NCI-H524 treated with DMSO at 0.1 percent for 48 hours (cell line): ENCODE measurements around the gene EMILIN3.

Source experiments
- DNase-seq: peaks from one replicate; lab custom pipeline; 2025; lab: John Stamatoyannopoulos, UW

EMILIN3 gene

DNA sequence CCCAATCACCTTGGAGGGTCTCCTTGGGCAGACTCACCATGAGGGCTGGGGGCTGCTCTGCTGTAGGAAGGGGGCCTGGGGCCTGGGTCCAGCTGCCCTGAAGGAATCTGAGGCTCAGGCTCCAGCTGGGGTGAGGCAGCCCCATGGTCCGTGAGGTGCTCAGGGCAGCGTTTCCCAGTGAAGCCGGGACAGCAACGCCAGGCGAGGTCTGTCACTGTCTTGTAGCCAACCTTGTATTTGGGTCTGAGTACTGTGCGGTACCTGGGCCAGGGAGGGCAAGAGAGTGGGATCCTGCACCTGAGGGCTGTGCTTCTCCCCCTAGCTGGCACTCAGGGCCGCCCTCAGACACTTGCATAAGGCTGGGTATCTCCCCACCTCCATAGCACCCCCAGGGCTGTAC, 3.0 kb downstream of the EMILIN3 start:
- no peak for DNase-seq

DNA sequence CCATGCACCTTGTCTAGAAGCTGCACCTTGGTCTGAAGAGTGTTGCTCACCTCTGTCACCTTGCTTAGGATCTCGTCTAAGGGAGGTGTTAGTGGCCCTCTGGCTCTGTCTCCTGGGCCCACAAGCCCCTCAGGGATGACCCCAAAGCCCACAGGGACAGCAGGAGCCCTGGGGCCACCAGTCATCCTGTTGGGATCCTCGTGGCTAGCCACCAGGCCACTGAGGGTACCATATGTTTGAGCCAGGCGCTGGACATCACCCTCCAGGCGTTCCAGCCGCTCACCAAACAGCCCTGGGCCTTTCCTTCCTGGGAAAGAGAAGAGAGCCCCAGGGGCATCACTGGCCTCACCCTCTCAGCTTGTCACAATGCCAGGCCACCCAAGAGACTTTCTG, 3.9 kb downstream of the EMILIN3 start:
- no peak for DNase-seq

DNA sequence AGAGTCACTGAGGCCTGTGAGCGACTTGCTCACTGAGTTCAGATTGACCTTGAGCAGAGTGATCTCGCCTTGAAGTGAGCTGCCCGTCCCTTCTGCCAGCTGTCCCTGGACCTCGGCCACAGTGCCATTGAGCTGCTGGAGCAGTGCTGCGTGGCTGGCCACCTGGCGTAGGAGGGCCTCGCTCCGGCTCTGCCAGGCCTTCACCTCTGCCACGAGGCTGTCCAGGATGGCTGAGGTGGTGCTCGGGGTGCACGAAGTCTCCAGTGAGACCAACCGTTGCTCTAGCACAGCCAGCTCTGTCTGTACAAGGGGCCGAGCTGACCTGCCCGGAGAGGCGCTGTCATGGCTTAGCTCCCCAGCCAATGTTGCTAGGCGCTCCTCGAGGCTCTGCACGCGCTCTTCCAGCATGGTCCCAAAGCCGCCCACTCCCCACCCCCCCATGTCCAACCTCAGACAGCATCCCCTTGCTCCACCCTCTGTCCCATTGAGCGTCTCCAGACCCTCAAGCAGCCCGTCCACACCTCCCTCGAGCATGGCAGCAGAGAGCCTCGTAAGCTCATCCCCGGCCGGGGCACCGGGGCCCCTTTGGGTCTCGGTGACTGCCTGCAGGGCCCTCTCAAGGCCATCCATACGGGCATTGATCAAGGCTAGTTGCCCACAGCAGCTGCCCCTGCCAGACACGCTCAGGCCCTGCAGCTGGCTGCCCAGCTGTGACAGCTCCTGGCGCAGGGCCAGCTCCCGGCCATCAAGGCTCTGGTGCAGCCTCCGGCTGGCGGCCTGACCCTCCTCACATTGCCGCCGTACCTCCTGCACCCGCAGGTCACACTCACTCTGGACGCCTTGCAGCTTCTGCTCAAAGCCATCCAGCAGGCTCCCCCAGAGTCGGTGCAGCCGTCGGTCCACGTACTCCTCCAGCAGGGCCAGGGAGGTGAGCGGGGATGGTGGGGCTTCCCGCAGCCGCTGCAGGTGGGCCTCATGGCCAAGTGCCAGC, 4.6 kb downstream of the EMILIN3 start:
- DNase-seq = no peak

DNA sequence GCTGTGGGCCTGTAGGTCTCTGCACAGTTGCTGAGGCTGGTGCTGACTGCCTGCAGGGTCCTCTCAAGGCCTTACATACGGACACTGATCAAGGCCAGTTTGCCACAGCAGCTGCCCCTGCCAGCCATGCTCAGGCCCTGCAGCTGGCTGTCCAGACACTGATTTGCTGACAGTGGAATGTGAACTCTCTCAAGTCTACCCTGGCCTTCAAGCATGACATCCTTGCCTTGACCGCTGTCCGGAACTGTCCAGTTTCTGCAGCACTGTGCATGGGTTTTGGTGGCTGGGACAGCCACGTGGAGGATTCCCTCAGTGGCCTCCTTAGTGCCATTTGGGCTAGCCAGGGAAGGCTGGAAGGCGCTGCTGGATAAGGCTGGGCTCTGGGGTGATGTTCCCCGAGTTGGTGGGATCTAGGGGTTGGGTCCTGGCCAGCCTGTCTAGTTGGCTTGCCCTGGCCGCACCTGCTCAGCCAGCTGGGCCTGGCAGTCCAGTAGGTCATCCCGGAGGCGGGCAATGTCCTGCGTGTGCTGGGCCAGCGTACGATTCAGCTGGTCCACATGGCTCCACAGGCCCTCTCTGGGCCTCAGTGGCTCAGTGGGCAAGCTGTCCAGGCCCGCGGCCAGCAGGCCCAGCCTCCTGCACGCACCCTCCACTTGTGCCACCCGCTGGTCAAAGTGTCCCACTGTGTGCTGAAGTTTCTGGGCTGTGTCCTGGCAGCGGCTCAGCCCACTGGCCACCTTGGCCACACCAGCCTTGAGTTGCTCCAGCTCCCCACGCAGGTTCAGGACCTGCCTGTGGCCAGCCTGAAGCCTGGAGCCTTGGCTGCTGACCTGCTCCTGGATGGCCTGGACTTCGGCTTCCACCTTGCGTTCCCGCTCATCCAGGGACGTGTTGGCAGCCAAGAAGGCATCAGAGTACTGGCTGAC, 5.5 kb downstream of the EMILIN3 start:
- no peak for DNase-seq

DNA sequence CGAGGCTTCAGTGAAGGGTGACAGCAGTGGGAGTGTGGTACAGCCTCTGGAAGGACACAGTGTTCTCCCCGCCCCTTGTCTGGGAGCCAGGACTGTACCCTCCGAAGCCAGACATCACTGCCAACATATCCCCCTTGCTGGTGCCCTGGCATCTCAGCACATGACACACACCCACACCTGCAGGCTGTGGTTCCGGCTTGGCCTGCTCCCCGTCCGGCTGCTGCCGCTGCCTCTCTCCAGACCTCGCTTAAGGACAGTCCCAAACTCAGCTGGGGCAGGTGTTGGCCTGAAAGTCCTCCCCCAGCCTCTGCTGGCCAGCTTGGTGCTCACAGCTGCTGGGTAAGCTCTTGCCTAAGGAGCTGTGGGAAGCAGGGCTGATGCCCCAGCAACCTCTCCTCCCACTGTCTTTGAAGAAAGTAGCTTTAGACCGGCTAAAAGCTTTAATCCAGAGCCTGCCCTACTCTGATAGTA, 7.0 kb downstream of the EMILIN3 start:
- DNase-seq = no peak

GRCh38 chr20:41358717-41359116, 7.9 kb downstream of the EMILIN3 start:
- no peak for DNase-seq

- no peak for DNase-seq
These were observed 8.4 kb downstream of the EMILIN3 start for GRCh38 chr20:41358230-41358629.

DNA sequence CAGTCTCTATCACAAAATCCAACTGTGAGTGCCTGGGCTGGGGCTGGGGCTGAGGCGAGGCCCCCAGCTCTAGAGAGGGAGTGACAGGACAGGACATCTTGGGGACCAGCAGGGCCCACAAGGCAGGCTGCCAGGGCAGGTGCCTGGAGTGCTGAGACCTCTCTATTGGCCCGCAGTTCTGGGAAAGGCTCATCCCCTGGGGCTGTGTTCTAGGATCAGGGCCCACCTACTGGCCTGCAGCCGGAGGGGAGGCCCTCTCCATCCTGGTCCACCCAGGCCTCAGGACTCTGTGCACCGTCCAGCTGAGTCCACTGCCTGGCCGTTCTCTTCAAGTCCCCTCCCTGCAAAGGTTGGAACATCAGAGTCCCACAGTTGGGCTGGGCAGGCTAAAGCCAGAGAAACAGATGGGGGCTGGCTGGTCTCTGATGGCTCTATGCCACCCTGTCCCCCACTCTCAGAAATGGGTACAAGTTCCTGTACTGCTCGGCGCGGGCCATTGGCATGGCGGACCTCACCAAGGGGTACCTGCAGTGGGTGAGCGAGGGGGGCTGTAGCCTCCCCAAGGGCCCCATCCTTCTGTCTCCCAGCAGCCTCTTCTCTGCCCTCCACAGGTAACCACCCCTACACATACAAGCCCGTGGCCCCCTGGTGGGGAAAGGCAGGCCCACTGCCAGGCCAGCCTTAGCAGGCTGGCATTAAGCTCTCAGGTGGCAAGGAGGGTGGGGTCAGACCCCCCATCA, 9.0 kb downstream of the EMILIN3 start:
- DNase-seq = no peak

DNA sequence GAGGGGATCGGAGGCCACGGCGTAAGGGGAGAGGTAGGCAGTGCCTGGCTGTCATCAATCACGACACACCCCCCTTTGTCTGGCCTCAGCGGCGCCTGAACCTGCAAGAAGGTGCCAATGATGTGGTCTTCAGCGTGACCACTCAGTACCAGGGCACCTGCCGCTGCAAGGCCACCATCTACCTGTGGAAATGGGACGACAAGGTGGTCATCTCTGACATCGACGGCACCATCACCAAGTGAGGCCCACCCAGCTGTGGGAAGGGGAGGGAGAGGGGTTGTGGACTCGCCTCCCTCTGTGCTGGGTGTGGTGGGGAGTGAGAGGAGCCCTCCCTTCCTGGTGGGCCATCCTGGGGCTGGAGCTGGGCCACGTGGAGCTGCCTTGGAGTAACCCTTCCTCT, 9.7 kb downstream of the EMILIN3 start:
- DNase-seq = no peak

- no peak for DNase-seq
These were observed 10.9 kb downstream of the EMILIN3 start for GRCh38 chr20:41355598-41356203.

GRCh38 chr20:41355192-41355591, 11.4 kb downstream of the EMILIN3 start:
- DNase-seq = no peak

DNA sequence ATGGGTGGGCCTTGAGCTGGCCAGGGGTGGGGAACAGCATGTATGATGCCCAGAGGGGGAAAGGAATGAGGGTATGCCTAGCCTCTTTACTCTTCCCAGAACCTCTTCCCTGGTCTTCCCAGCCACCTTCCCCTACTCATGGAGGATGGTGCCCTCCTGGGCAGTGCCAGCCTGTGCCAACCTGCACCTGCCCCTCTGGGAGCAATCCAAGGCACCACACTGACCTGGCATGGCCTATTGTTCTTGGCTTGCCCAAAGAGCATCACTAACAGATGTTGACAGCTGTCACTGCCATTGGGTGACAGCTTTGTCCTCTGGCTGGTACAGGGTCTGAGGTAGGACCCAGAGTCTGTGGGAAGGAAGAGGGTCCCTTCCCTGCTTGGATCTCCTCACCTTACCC, 13.1 kb downstream of the EMILIN3 start:
- no peak for DNase-seq

- DNase-seq = no peak
These were observed 14.0 kb downstream of the EMILIN3 start for GRCh38 chr20:41352666-41353065.

DNA sequence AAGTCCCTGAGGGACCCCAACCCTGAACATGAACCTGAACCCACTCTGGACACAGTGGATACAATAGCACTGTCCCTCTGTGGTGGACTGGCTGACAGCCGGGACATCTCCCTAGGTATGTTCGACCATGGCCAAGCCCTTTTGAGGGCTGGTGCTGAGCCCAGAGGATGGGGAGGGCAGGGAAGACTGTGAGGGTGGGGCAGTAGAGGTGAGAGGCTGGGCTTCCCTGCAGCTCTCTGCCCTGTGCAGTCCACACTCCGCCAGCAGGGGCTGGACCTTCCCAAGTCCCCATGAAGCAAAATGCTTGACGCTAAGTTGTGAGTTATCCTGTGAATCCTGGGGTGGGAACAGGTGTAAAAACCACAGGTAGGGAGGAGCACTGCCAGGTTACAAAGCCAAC, 14.5 kb downstream of the EMILIN3 start:
- no peak for DNase-seq

- no peak for DNase-seq
These were observed 16.1 kb downstream of the EMILIN3 start for GRCh38 chr20:41350408-41350962.

GRCh38 chr20:41349943-41350342, 16.7 kb downstream of the EMILIN3 start:
- DNase-seq = no peak

GRCh38 chr20:41349266-41349665, 17.4 kb downstream of the EMILIN3 start:
- DNase-seq = no peak

DNA sequence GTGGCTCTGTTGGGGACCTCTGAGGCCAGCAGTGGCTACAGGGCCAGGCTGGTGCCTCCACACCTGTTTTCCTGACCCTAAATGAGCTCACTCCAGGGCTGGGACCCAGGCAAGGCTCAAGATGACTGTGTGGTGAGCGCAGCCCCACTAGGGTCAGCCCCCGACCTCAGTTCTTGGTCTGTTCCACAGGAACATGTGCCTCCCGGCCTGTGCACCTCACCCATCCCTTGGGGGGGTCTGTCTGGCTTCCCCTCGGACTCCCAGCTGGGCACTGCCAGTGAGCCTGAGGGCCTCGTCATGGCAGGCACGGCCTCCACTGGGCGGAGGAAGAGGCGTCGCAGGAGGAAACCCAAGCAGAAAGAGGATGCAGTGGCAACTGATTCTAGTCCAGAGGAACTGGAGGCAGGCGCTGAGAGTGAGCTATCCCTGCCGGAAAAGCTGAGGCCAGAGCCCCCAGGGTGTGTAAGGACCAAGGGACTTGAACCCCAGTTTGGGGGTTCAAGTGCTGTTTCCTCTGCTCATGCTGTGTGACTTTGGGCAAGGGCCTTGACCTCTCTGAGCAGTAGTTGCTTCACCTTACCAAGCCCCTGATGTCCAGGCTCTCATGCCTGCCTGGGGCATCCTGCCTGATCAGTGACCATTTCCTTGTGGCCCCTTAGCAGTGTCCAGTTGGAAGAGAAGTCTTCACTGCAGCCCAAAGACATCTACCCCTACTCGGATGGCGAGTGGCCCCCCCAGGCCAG, 18.0 kb downstream of the EMILIN3 start:
- DNase-seq = no peak

DNA sequence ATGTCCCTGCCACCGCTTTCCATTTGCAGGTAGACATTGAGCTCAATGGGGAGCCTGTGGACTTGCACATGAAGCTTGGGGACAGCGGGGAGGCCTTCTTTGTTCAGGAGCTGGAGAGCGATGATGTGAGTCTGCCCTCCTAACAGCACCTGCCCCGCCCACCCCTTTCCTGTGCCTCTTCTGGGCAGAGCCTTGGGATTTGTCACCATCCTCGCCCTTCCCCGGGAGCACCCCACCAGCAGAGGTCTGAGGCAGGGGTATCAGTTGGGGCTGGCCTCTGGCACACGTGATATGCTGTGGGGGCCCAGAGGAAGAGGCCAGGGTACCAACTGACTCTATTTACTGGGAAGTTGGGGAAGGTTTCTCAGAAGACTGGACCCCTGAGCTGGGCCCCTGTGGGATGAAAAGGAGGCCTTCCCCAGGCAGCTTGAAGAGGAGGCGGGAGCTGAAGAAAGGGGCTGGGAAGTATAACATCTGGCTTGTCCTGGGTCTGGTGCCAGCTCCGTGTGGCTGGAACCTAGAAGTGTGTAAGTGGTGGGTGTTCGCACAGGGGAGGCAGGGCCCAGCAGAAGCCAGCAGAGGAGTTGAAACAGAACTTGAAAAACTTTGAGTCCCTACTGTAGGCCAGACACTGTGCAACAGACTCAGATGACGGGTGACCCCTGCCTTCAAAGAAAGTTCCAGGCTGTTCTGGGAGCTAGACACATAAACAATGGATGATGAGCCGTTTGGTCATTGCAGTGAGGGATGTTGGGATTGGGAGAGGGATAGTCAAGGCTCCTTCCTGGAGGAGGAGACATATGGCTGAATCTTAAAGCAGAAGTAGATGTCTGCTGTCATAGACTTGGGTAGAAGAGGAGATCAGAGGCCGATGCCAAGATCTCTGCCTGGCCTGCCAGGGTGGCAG, 18.8 kb downstream of the EMILIN3 start:
- no peak for DNase-seq

DNA sequence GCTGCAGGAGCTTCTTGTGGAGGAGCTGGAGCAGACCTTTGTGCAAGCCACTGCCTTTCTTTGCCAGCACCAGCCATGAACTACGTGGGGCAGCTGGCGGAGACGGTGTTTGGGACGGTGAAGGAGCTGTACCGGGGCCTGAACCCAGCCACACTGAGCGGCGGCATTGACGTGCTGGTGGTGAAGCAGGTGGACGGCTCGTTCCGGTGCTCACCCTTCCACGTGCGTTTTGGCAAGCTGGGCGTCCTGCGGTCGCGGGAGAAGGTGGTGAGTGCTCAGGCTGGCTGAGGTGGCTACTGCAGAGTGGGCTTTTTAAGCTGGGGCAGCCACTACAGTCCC, 20.9 kb downstream of the EMILIN3 start:
- DNase-seq = no peak
